Stimulated activated CD8-positive, alpha-beta memory T cell treated with anti-CD3 and anti-CD28 coated beads, Interleukin-12 subunit alpha, Interleukin-12 subunit beta, amount 100 ng/mL, for 24 hours (primary cell): Measurements from ENCODE around the gene MTHFD1L.

Experiments used
- DNase-seq: peaks from one replicate; pipeline ENCODE4 v3.0.0-alpha.2; 2020; ENCODE audit errors: extremely low read depth

Gene MTHFD1L

GRCh38 chr6:150898399-150899170 lies 33.1 kb downstream of the MTHFD1L start:
- DNase-seq: no peak

- no peak for DNase-seq
These were observed 33.7 kb downstream of the MTHFD1L start for GRCh38 chr6:150899231-150899630.

- no peak for DNase-seq
These were observed 34.5 kb downstream of the MTHFD1L start for GRCh38 chr6:150900049-150900448.

GRCh38 chr6:150902142-150902776 lies 36.8 kb downstream of the MTHFD1L start:
- no peak for DNase-seq

GRCh38 chr6:150905769-150906168 lies 40.3 kb downstream of the MTHFD1L start:
- no peak for DNase-seq

GRCh38 chr6:150906641-150907326 lies 41.3 kb downstream of the MTHFD1L start:
- no peak for DNase-seq

DNA sequence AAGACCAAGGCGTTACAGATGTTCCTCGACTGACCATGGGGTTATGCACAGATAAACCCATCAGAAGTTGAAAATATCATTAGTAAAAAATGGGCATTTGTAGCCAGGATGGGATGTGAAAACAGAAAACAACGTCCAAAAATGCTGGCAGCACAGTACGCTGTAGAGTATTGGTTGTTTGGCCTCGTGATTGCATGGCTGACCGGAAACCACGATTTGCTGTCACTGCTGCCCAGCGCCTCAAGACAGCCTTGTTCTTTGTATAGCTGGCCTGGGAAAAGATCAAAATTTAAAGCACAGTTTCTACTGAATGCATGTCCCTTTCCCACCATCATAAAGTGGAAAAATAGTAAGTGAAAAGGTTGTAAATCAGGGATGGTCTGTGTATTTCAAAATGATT lies 41.9 kb downstream of the MTHFD1L start:
- no peak for DNase-seq

DNA sequence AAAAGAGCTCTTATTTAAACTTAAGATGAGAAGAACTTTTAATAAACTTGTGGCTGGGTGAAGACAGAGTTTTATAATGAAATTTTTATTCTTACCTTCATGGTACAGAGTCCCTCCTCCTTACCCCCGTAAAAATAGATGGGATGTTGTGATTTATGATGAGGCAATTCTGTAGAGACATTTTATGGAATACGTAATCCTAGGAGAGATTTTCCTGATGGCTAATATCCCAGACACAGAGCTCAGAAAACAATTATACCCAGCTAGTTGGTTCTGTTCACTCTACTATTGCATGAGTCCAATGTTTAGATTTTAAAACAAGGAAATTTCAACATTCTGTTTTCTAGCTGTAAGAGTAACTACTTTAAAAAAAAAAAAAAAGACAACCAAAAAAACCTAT lies 43.4 kb downstream of the MTHFD1L start:
- DNase-seq: no peak

DNA sequence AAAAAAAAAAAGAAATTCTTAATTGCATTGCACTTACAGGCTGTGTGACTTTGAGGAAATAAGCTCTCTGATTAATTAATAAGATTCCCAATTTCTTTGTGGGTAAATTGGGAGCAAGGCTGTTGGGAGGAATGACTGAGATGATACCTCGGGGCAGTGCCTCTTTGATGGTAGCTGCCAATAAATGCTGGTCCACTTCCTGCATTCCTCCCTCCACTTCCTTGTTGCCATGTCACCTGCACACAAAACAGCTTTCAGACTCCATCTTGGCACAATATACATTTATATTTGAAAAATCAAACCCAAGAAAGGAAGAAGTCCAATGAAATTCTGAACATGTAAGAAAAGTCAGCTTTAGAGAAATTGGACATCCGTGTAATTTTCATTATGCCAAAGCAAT lies 45.1 kb downstream of the MTHFD1L start:
- no peak for DNase-seq

DNA sequence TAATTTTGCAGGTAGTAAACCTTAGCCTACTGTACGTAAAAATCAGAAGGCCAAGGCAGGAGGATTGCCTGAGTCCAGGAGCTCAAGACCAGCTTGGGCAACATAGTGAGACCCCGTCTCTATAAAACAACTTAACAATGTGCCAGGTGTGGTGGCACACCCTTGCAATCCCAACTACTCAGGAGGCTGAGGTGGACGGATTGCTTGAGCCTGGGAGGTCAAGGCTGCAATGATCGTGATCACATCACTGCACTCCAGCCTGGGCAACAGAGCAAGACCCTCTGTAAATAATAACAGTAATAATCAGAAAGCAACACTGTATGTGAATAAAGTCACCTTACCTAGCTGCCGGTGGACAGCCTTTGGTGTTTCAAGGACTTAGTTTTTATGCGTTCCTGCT lies 48.9 kb downstream of the MTHFD1L start:
- no peak for DNase-seq

- DNase-seq: no peak
These were observed 49.8 kb downstream of the MTHFD1L start for GRCh38 chr6:150915131-150915879.

DNA sequence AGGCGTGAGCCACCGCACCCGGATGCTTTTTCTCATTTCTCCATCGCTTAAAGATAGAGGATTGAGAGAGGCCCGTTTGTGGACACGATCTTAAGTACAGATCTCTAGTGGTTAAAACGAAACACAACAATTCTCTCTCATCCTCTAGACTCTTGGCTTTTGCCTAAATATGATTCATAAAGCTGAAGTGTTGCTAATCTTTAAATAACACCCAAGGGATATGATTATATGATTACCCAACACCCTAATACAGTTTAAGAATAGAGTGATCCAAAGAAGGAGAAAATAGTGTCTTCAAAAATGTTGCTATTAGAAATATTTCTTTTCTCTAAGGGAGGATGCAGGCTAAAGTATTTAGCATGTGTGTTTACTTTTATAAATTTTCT lies 50.4 kb downstream of the MTHFD1L start:
- DNase-seq: no peak

GRCh38 chr6:150919938-150920337 lies 54.4 kb downstream of the MTHFD1L start:
- DNase-seq: no peak

DNA sequence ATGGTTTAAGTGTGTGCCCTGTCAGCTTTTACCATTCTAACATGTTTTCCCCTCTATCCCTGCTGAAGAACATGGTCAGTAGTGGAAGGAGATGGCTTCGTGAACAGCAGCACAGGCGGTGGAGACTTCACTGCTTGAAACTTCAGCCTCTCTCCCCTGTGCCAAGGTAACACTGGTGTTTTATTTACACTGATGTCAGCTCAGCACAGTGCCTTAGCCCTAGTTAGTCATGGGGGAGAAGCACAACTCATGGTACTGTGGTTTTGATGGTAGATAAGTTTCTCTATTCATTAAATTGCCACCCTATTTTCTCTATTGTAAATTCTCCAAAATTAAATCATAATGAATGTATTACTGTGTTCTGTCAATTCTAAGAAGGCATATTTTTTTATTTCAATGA lies 56.6 kb downstream of the MTHFD1L start:
- no peak for DNase-seq

GRCh38 chr6:150924808-150925589 lies 59.5 kb downstream of the MTHFD1L start:
- DNase-seq: no peak

DNA sequence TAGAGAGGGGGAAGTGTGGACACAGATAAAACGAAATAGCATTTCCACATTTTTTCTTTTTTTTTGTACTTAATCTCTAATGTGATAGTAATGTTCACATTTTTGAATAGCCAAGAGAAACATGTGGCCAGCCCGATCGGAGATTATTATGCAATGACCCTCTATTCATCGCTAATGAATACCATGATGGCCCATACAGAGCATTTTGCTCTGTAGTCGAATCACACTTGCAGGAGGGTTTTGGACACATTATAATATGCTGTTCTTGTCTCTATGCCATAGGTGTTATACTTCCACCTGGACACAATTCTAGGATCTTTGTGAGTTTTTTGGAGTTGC lies 60.1 kb downstream of the MTHFD1L start:
- DNase-seq: no peak

DNA sequence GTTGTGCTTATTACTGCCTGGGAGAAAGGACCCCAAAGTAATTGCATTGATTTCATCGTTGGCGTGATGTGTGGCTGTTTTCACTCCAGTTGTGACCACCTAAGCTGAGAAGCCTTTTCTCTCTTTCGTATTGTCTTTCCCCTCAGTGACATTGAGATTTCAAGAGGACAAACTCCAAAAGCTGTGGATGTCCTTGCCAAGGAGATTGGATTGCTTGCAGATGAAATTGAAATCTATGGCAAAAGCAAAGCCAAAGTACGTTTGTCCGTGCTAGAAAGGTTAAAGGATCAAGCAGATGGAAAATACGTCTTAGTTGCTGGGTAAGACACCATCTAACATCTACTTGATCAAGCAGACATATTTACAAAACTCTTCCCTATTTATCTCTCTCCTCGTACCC lies 60.5 kb downstream of the MTHFD1L start:
- no peak for DNase-seq

DNA sequence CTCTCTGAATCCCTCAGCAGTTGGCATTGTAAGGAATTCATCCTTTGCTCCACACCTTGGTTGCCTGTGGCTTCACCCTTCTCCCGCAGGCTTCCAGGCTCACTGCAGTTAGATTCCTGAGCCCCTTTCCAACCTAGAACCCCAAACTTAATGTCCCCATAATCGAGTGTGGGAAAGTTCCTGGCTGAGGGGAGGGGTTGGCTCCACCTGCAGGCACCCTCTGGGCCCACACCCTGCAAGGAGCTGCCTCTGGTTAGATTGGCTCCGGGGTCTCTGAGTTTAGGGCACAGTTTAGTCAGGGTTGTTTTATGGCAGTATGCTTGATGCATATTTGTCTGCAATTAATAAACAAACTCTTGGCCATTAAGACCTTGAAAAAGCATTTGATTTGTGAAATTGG lies 63.4 kb downstream of the MTHFD1L start:
- no peak for DNase-seq

DNA sequence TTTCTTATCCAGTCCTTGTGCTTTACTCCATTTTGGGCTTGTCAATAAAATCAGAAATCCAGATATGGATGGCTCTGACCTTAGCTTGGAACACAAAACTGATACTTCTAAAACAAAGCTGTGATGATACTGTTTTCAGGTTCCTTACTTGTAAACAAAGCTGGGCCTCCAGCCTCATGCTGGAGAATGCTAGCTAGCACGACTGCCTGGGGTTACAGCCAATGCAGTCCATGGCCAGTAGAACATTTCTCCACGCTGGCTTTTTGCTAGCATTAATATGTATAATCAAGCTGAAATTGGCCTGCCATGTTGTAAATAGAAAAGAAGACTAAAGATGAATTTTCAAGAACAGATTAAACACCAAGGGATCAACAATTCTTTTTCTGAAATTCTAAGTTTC lies 63.9 kb downstream of the MTHFD1L start:
- no peak for DNase-seq

GRCh38 chr6:150930841-150931240 lies 65.3 kb downstream of the MTHFD1L start:
- DNase-seq: no peak

- DNase-seq: no peak
These were observed 65.9 kb downstream of the MTHFD1L start for GRCh38 chr6:150931405-150931804.

DNA sequence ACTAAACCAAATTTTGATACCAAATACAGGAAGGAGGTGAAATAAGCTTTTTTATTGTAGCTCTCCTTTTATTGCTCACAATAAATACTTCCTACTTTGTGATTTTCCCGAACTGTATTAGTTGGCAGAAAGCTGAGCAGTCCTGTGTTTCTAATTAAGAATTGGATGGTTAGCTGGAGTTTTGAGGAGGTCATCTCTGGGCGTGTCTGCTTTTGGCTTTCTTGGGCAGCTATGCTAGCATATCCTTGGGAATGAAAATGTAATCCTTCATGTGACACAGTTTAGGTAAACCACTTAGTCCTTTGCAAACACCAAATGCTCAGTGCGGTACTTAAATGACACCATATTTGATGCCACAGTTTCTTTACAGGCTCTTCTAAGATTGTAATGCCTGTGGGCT lies 67.5 kb downstream of the MTHFD1L start:
- no peak for DNase-seq
